ENCODE results near the gene MYD88. TPM values are rescaled to one million over a fixed set of nuclear protein-coding genes. Genes with fewer than 3 reads are reported as not detected.

The MYD88 gene
- total RNA-seq, 1 experiment from 2014 or later, result 4.4 TPM

GRCh38 chr3:38165722-38166387 lies 27.4 kb downstream of the MYD88 start:
- peak; percentile 11 for DNase-seq (ENCODE audit: low read depth)

GRCh38 chr3:38167591-38167990 lies 29.1 kb downstream of the MYD88 start:
- no peak for DNase-seq (ENCODE audit: low read depth)

DNA sequence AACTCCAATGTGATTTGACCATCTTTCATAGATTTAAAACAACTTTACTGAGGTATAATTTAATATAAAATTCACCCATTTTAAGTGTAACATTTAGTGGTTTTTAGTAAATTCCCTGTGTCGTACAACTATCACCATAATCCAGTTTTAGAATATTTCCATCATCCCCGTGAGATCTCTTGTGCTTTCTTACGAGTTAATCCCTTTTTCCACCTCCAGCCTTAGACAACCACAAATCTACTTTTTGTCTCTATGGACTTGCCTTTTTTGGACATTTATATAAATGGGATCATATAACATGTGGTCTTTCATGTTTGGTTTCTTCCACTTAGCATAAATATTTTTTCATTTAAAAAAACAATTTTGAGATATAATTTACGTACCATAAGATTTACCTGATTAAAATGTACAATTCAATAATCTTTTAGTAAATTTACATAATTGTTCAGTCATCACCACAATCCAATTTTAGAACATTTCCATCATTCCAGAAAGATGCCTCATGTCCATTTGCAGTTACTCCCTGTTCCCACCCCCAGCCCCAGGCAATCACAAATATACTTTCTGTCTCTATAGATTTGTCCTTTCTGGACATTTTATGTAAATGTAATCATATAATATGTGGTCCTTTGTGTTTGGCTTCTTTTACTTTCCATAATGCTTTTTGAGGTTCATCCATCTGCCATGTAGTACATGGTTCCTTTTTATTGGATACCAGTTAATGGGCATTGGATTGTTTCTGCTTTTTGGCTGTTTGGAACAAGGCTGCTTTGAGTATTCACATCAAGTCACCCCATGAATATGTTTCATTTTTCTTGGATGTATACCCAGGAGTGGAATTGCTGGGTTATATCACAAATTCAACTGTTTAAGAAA lies 29.9 kb downstream of the MYD88 start:
- DNase-seq (ENCODE audit: low read depth), result peak; percentile 61

DNA sequence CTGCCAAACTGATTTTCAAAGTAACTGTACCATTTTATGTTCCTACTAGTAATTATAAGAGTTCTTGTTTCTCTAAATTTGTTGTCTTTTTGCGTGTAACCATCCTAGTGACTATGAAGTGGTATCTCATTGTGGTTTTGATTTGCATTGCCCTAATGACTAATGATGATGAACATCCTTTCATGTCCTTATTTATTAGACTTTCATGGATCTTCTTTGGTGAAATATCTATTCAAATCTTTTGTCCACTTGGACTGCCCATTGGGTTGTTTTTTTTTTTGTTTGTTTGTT lies 30.5 kb downstream of the MYD88 start:
- peak; percentile 13 for DNase-seq (ENCODE audit: low read depth)

DNA sequence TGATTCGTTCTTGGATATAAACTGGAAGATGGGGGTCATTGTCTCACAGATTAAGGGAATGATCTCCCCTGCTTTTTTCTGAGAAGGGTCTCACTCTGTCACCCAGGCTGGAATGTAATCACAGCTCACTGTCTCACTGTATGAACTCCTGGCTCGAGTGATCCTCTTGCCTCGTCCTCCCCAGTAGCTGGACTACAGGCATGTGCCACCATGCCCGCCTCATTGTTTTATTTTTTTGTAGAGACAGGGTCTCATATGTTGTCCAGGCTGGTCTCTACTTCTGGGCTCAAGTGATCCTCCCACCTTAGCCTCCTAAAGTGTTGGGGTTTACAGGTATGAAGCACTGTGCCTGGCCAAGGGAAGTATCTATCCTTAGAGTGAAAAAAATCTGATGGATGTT lies 32.3 kb downstream of the MYD88 start:
- DNase-seq (ENCODE audit: low read depth), result no peak

- DNase-seq (ENCODE audit: low read depth), result no peak
Measured at GRCh38 chr3:38171622-38172021, 33.2 kb downstream of the MYD88 start.

- no peak for DNase-seq (ENCODE audit: low read depth)
Measured at GRCh38 chr3:38173834-38174418, 35.5 kb downstream of the MYD88 start.

DNA sequence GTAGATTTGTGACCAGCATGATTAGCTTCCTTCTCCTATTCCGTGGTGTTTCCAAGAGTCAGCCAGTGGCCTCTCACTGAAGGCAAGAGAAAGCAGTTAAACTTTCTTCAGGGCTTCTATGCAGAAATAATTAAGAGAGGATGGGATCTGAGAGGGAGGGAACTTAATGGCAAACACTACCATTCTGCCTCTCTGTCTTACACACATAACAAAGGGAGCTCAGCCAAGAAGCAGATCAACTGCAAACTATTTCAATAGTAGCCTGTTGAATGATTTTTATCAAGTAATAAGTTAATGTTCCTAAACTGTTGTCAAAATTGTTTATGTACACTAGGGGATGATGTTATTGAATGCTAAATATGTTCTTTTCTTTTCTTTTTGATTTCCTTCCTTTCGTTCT lies 38.7 kb downstream of the MYD88 start:
- DNase-seq (ENCODE audit: low read depth), result no peak

GRCh38 chr3:38186781-38187180 lies 48.3 kb downstream of the MYD88 start:
- no peak for DNase-seq (ENCODE audit: low read depth)

GRCh38 chr3:38190481-38190881 lies 52.0 kb downstream of the MYD88 start:
- DNase-seq (ENCODE audit: low read depth), result no peak

Other genes with a start within 250 kb of the MYD88 start
- 2.3 and 5.5 TPM in 2 replicates for gene VILL, start 147.9 kb upstream of the MYD88 start, total RNA-seq (2014; rRNA removed; shearing (Covaris generic))
- 1.7 and 1.9 TPM in 2 replicates for gene PLCD1, start 109.0 kb upstream of the MYD88 start, total RNA-seq (2014; rRNA removed; shearing (Covaris generic))
- gene DLEC1, start 99.5 kb upstream of the MYD88 start, total RNA-seq (2014; rRNA removed; shearing (Covaris generic)), result not detected in 2 replicates
- gene ACAA1, start 1.5 kb upstream of the MYD88 start, total RNA-seq (2014; rRNA removed; shearing (Covaris generic)), result 11.2 and 13.1 TPM in 2 replicates
- gene OXSR1, start 26.9 kb downstream of the MYD88 start, total RNA-seq (2014; rRNA removed; shearing (Covaris generic)), result 22.6 and 23.6 TPM in 2 replicates
- gene SLC22A13, start 127.2 kb downstream of the MYD88 start, total RNA-seq (2014; rRNA removed; shearing (Covaris generic)), result 0.91 TPM in 1 of 2 replicates, not detected in the other
- 0.39 TPM in 1 of 2 replicates, not detected in the other for gene SLC22A14, start 143.6 kb downstream of the MYD88 start, total RNA-seq (2014; rRNA removed; shearing (Covaris generic))
- 2.1 and 2.5 TPM in 2 replicates for gene XYLB, start 208.1 kb downstream of the MYD88 start, total RNA-seq (2014; rRNA removed; shearing (Covaris generic))